Heart left ventricle (tissue), 16 donors: Measurements from ENCODE around the gene MEF2B. TPM values are rescaled to one million over a fixed set of nuclear protein-coding genes. Genes with fewer than 3 reads are reported as not detected.
A peak's percentile ranks its signal among the peaks of the same experiment; 100 is the strongest.
"Not testable (repeated sequence)": the region's sequence is repeated elsewhere in the genome, so short reads cannot be mapped to it uniquely, and the experiment has no call there.

Experiments
- ATAC-seq, 4 donors: fragments of 200-7000 bp; cut with Tn5 transposase; one replicate each; pipeline ENCODE4 v1.9.1; 2020 to 2022; ENCODE audit warnings: moderate library complexity in 4 of 4, mild to moderate bottlenecking in 3 of 4, moderate number of reproducible peaks in 1 of 4
- DNase-seq, 5 donors: peaks; one replicate each; pipeline ENCODE4 v3.0.0-alpha.2; 2020
- H3K27ac ChIP-seq, 12 donors: fragments of 200-600 bp; sonication (generic) in 4 of 12; one replicate each; pipeline versions ENCODE4 v1.5.0 to v1.8.0; 2016 to 2022; ENCODE audit warnings: mild to moderate bottlenecking in 2 of 12
- H3K27me3 ChIP-seq, 9 donors: fragments of 200-600 bp; sonication (generic) in 2 of 9; one replicate each; pipeline versions ENCODE4 v1.5.1 to v1.8.0; 2016 to 2022; ENCODE audit warnings: mild to moderate bottlenecking in 3 of 9
- H3K36me3 ChIP-seq, 9 donors: fragments of 200-600 bp; sonication (generic) in 2 of 9; one replicate each; pipeline versions ENCODE4 v1.5.0 to v1.8.0; 2018 to 2022; ENCODE audit warnings: mild to moderate bottlenecking in 2 of 9
- H3K4me1 ChIP-seq, 12 donors: fragments of 200-600 bp; sonication (generic) in 4 of 12; one replicate each; pipeline versions ENCODE4 v1.5.0 to v1.8.0; 2016 to 2022; ENCODE audit warnings: mild to moderate bottlenecking in 3 of 12
- H3K4me3 ChIP-seq, 12 donors: fragments of 200-600 bp; sonication (generic) in 4 of 12; one replicate each; pipeline versions ENCODE4 v1.5.0 to v1.8.0; 2017 to 2022; ENCODE audit warnings: mild to moderate bottlenecking in 9 of 12, moderate library complexity in 4 of 12
- H3K9me3 ChIP-seq, 12 donors: fragments of 200-600 bp; sonication (generic) in 4 of 12; one replicate each; pipeline versions ENCODE4 v1.5.0 to v1.8.0; 2016 to 2022; ENCODE audit warnings: mild to moderate bottlenecking in 1 of 12
- CTCF ChIP-seq, 12 donors: fragments of 200-600 bp; sonication (generic) in 4 of 12; IDR thresholded peaks; one replicate each; pipeline versions ENCODE4 v1.5.0 to v1.8.0; 2018 to 2022; ENCODE audit warnings: antibody characterized with exemption in 12 of 12, mild to moderate bottlenecking in 5 of 12
- POLR2A ChIP-seq, 2 donors: fragments of 450-650 bp; IDR thresholded peaks; one replicate each; pipeline ENCODE4 v1.6.1; 2017; ENCODE audit warnings: antibody characterized with exemption in 2 of 2, mild to moderate bottlenecking in 2 of 2, moderate library complexity in 2 of 2
- WGBS, 4 donors: extraction: QIAGEN DNeasy Blood & Tissue Kit in 2 of 4; methylation state at CpG; one replicate each; pipeline versions ENCODE4 v1.1.5 to v1.1.7; 2013 to 2018; 5-methylcytosine and 5-hydroxymethylcytosine counted together
- intact Hi-C, 10 donors: fragments of 100-400 bp; cut with DNase I; formaldehyde crosslinking; loops; one replicate each; pipeline versions ENCODE4 v1.11.1 to v1.14.2; 2022
- polyA plus RNA-seq, 2 donors: library from polyadenylated mRNA; stranded (reverse); fragments of 200-250 nt; gene quantifications; one replicate each; pipeline ENCODE4 v1.2.3, GENCODE V29; 2013
- total RNA-seq, 9 donors: library from RNA; depleted of rRNA in 2 of 9; stranded (reverse); fragments of >200 nt in 2 of 9; fragmentation: NEBNext Ultra II Directional in 3 of 9; extraction: Animal tissue kit (Norgen Biotek cat#: 25700) in 3 of 9; gene quantifications; one replicate each; pipeline versions ENCODE4 v1.1.0 to v1.2.4, GENCODE V29; 2016 to 2023
- donor health status: ischemic (EF 13 %, LVEDD 7.1; RV severe dilation, severe dysfunction).
- donor health status: healthy with polysubstance abuse.
- donor health status: DM: no; HTN: yes; CAD: no.
- donor health status: DM: no; HTN: no; CAD: no.
- donor health status: ischemic (EF 25% LVEDD 6.9; RV normal size, moderate dysfunction).
- donor health status: ischemic (EF 25% LVEDD 5.7; RV mildly dilated, moderate dysfunction).
- donor health status: healthy.
- donor health status: DM: yes; HTN: yes; CAD: no.
- donor health status: ischemic (EF 35%, LVEDD 5.7; RV mildly dilated, moderate dysfunction).
- donor health status: nonischemic (EF 11% LVEDD 7.7; RV severe dilation, severe dysfunction).
- donor health status: DM: yes; HTN: yes; CAD: no.
- donor health status: PGD.
- donor health status: ischemic (EF 29% LVEDD 5.4; RV normal size, mild dysfunction).
- donor health status: nonischemic (EF 23%, LVEDD 6.1; RV moderate dilation, normal function).

Gene MEF2B
- total and polyA plus RNA-seq, 11 donors, result 0.23 to 0.92 (median 0.41) TPM; not detected in 1

- H3K36me3 ChIP-seq, result peaks cover 0 to 25% (median 7%) of the 10 kb centered on the region in 9 donors
- no peak overlapping the region for H3K27ac ChIP-seq
- H3K4me1 ChIP-seq, result peaks cover 0 to 7% (median 3%) of the 10 kb centered on the region in 12 donors
- intact Hi-C loops, result loop anchor here in 6 of 10 donors (5.0 to 10.0 kb wide), 5 partner anchors 193 to 343 kb away; no protein-coding TSS in a partner anchor
- TF ChIP-seq CTCF (IDR thresholded peaks at IDR 0.05), result no peak
- no peak for TF ChIP-seq POLR2A (IDR thresholded peaks at IDR 0.05)
- 89 to 94% (median 92%) methylated on average over 2 of the region's 2 CpGs for WGBS, 4 donors
- no peak for ATAC-seq
- no peaks in the 10 kb centered on the region for H3K27me3 ChIP-seq
- DNase-seq, result no peak
- H3K4me3 ChIP-seq, result no peak overlapping the region
- peaks cover 0 to 4% (median 0%) of the 10 kb centered on the region in 12 donors for H3K9me3 ChIP-seq
Measured at GRCh38 chr19:19149435-19149834, 20.6 kb downstream of the MEF2B start.

DNA sequence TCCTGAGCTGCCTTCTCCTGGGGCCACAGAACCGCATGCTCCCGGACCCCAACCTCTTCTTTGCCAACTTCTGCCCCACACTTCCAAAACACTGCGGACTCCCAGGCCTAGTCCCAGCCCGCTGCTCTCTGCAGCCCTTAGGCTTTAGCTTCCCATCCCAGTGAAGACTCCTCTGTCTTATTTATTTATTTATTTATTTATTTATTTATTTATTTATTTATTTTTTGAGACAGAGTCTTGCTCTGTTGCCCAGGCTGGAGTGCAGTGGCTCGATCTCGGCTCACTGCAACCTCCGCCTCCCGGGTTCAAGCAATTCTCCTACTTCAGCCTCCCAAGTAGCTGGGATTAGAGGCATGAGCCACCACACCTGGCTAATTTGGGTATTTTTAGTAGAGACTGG, 21.6 kb downstream of the MEF2B start:
- not testable (repeated sequence) for H3K9me3 ChIP-seq, H3K4me3 ChIP-seq, ATAC-seq, H3K4me1 ChIP-seq, H3K27me3 ChIP-seq, H3K27ac ChIP-seq
- 94 to 98% (median 96%) methylated on average over 8 of the region's 8 CpGs for WGBS, 4 donors
- intact Hi-C loops, result loop anchor here in 6 of 10 donors (5.0 to 10.0 kb wide), 5 partner anchors 194 to 344 kb away; no protein-coding TSS in a partner anchor
- H3K36me3 ChIP-seq, result peaks cover 0 to 25% (median 7%) of the 10 kb centered on the region in 9 donors
- DNase-seq, result peak in 1 of 5 donors; percentile 15

- Histone ChIP-seq H3K4me3 (no peak overlapping the region), H3K36me3 (peaks cover 0 to 25% (median 7%) of the 10 kb centered on the region in 9 donors), H3K4me1 (peaks cover 0 to 7% (median 3%) of the 10 kb centered on the region in 12 donors), H3K27ac (no peak overlapping the region), H3K9me3 (peaks cover 0 to 4% (median 0%) of the 10 kb centered on the region in 12 donors), H3K27me3 (no peaks in the 10 kb centered on the region)
- intact Hi-C loops, result loop anchor here in 6 of 10 donors (2.0 to 10.0 kb wide), 7 partner anchors 27 to 345 kb away; no protein-coding TSS in a partner anchor
- DNase-seq, result no peak
- ATAC-seq, result no peak
- WGBS, 4 donors, result 93 to 97% (median 95%) methylated on average over 5 of the region's 5 CpGs
- TF ChIP-seq POLR2A (IDR thresholded peaks at IDR 0.05), result no peak
- no peak for TF ChIP-seq CTCF (IDR thresholded peaks at IDR 0.05)
Measured at GRCh38 chr19:19147344-19147743, 22.7 kb downstream of the MEF2B start.

GRCh38 chr19:19146865-19147264, 23.2 kb downstream of the MEF2B start:
- TF ChIP-seq CTCF (IDR thresholded peaks at IDR 0.05), result no peak
- no peak for TF ChIP-seq POLR2A (IDR thresholded peaks at IDR 0.05)
- 83 to 100% (median 94%) methylated on average over 1 to 7 of the region's 7 CpGs for WGBS, 4 donors
- H3K4me3 ChIP-seq, result no peak overlapping the region
- no peak for ATAC-seq
- peaks cover 0 to 25% (median 7%) of the 10 kb centered on the region in 9 donors for H3K36me3 ChIP-seq
- no peak overlapping the region for H3K27ac ChIP-seq
- H3K27me3 ChIP-seq, result no peaks in the 10 kb centered on the region
- DNase-seq, result no peak
- intact Hi-C loops, result loop anchor here in 6 of 10 donors (2.0 to 10.0 kb wide), 7 partner anchors 28 to 345 kb away; no protein-coding TSS in a partner anchor
- peaks cover 0 to 7% (median 3%) of the 10 kb centered on the region in 12 donors for H3K4me1 ChIP-seq
- H3K9me3 ChIP-seq, result peaks cover 0 to 4% (median 0%) of the 10 kb centered on the region in 12 donors
